H9 (cell line): ENCODE data around the gene HUNK. TPM values are rescaled to one million over a fixed set of nuclear protein-coding genes. Genes with fewer than 3 reads are reported as not detected.

ENCODE experiments used
- DNase-seq: peaks from one replicate; pipeline ENCODE4 v3.0.0-alpha.2; 2017
- H2AFZ ChIP-seq: one replicate; pipeline ENCODE4 v1.6.1; 2013; ENCODE audit warnings: mild to moderate bottlenecking, low read length, control low read depth, moderate library complexity
- H2AK5ac ChIP-seq: 2 replicates; pipeline ENCODE4 v1.6.1; 2013; ENCODE audit warnings: low read length, control low read depth, mixed read lengths; ENCODE audit not compliant: insufficient read length
- H2BK120ac ChIP-seq: one replicate; pipeline ENCODE4 v1.6.1; 2013; ENCODE audit warnings: low read depth, mild to moderate bottlenecking, low read length, control low read depth, inconsistent platforms; ENCODE audit not compliant: poor library complexity, severe bottlenecking
- H2BK12ac ChIP-seq: 2 replicates; pipeline ENCODE4 v1.6.1; 2013; ENCODE audit warnings: low read length, control low read depth, mixed read lengths, low read depth; ENCODE audit not compliant: insufficient read length
- H2BK15ac ChIP-seq: 2 replicates; pipeline ENCODE4 v1.6.1; 2013; ENCODE audit warnings: low read depth, low read length, control low read depth
- H2BK20ac ChIP-seq: one replicate; pipeline ENCODE4 v1.6.1; 2013; ENCODE audit warnings: low read depth, mild to moderate bottlenecking, low read length, control low read depth, inconsistent platforms; ENCODE audit not compliant: poor library complexity, severe bottlenecking
- H2BK5ac ChIP-seq: 2 replicates; pipeline ENCODE4 v1.6.1; 2013; ENCODE audit warnings: low read length, control low read depth, mixed read lengths; ENCODE audit not compliant: insufficient read length
- H3K14ac ChIP-seq: 2 replicates; pipeline ENCODE4 v1.6.1; 2013; ENCODE audit warnings: low read length, control low read depth; ENCODE audit not compliant: insufficient read depth
- H3K18ac ChIP-seq: 2 replicates; pipeline ENCODE4 v1.6.1; 2013; ENCODE audit warnings: low read depth, mild to moderate bottlenecking, mixed read lengths, low read length, control low read depth; ENCODE audit not compliant: insufficient read length
- H3K23ac ChIP-seq: 2 replicates; pipeline ENCODE4 v1.6.1; 2013; ENCODE audit warnings: low read length, control low read depth, mixed read lengths, low read depth; ENCODE audit not compliant: insufficient read length
- H3K23me2 ChIP-seq: 2 replicates; pipeline ENCODE4 v1.6.1; 2013; ENCODE audit warnings: low read depth, mild to moderate bottlenecking, mixed read lengths, low read length, control low read depth; ENCODE audit not compliant: insufficient read length, poor library complexity, severe bottlenecking
- H3K27ac ChIP-seq: 2 replicates; pipeline ENCODE4 v1.5.1; 2013; ENCODE audit warnings: low read length, control low read depth, mixed read lengths, low read depth; ENCODE audit not compliant: insufficient read length
- H3K27me3 ChIP-seq: 2 replicates; pipeline ENCODE4 v1.6.1; 2013; ENCODE audit warnings: low read length, control low read depth, inconsistent platforms; ENCODE audit not compliant: insufficient read depth
- H3K4ac ChIP-seq: 2 replicates; pipeline ENCODE4 v1.6.1; 2013; ENCODE audit warnings: low read depth, mild to moderate bottlenecking, control low read depth, inconsistent platforms, low read length, moderate library complexity
- H3K4me1 ChIP-seq: 2 replicates; pipeline ENCODE4 v1.6.1; 2013; ENCODE audit warnings: low read length, control low read depth, inconsistent platforms; ENCODE audit not compliant: insufficient read depth
- H3K4me2 ChIP-seq: 2 replicates; pipeline ENCODE4 v1.6.1; 2013; ENCODE audit warnings: low read length, control low read depth, mixed read lengths; ENCODE audit not compliant: insufficient read length, insufficient read depth
- H3K56ac ChIP-seq: 2 replicates; pipeline ENCODE4 v1.6.1; 2013; ENCODE audit warnings: low read depth, mild to moderate bottlenecking, mixed read lengths, low read length, control low read depth; ENCODE audit not compliant: insufficient read length
- H3K79me1 ChIP-seq: 2 replicates; pipeline ENCODE4 v1.6.1; 2013; ENCODE audit warnings: low read depth, mild to moderate bottlenecking, moderate library complexity, low read length, control low read depth, inconsistent platforms; ENCODE audit not compliant: insufficient read depth, poor library complexity, severe bottlenecking
- H3K79me2 ChIP-seq: 2 replicates; pipeline ENCODE4 v1.6.1; 2013; ENCODE audit warnings: low read length, control low read depth, inconsistent platforms; ENCODE audit not compliant: insufficient read depth
- H3K9ac ChIP-seq: 2 replicates; pipeline ENCODE4 v1.6.1; 2013; ENCODE audit warnings: low read length, control low read depth, mixed read lengths; ENCODE audit not compliant: insufficient read length; ENCODE audit errors: extremely low read depth
- H3K9me3 ChIP-seq: one replicate; pipeline ENCODE4 v1.6.1; 2013; ENCODE audit warnings: low read depth, low read length, inconsistent platforms; ENCODE audit not compliant: control insufficient read depth
- H3T11ph ChIP-seq: one replicate; pipeline ENCODE4 v1.6.1; 2013; ENCODE audit warnings: mild to moderate bottlenecking, low read length, control low read depth, inconsistent platforms
- H4K20me1 ChIP-seq: one replicate; pipeline ENCODE4 v1.6.1; 2013; ENCODE audit not compliant: control insufficient read depth, insufficient read length, insufficient read depth
- H4K5ac ChIP-seq: 2 replicates; pipeline ENCODE4 v1.6.1; 2013; ENCODE audit warnings: low read depth, mild to moderate bottlenecking, mixed read lengths, low read length, control low read depth; ENCODE audit not compliant: insufficient read length
- H4K8ac ChIP-seq: replicated peaks from 2 replicates; pipeline ENCODE4 v1.6.1; 2013; ENCODE audit warnings: low read length, control low read depth, mixed read lengths, low read depth; ENCODE audit not compliant: insufficient read length
- H4K91ac ChIP-seq: 2 replicates; pipeline ENCODE4 v1.6.1; 2013; ENCODE audit warnings: low read depth, mild to moderate bottlenecking, moderate library complexity, mixed read lengths, low read length, control low read depth; ENCODE audit not compliant: insufficient read length
- H3K27ac Mint-ChIP-seq, 3 experiments: 2 replicates in 2 of 3; 3 replicates in 1 of 3; pipeline ENCODE4 v1.8.0; 2020 to 2021; ENCODE audit warnings: mixed read lengths in 3 of 3, mild to moderate bottlenecking in 1 of 3, moderate library complexity in 1 of 3
- H3K27me3 Mint-ChIP-seq: 2 replicates; pipeline ENCODE4 v1.8.0; 2021; ENCODE audit warnings: low read depth, mild to moderate bottlenecking, moderate library complexity, mixed read lengths
- H3K36me3 Mint-ChIP-seq, 3 experiments: 2 replicates in 2 of 3; 3 replicates in 1 of 3; pipeline ENCODE4 v1.8.0; 2020 to 2021; ENCODE audit warnings: low read depth in 3 of 3, mixed read lengths in 3 of 3; ENCODE audit not compliant: insufficient read depth in 1 of 3
- H3K4me1 Mint-ChIP-seq, 2 experiments: 2 replicates each; pipeline ENCODE4 v1.8.0; 2020; ENCODE audit warnings: mixed read lengths in 2 of 2
- H3K4me3 Mint-ChIP-seq, 2 experiments: 2 replicates in 1 of 2; 3 replicates in 1 of 2; pipeline ENCODE4 v1.8.0; 2020 to 2021; ENCODE audit warnings: mild to moderate bottlenecking in 2 of 2, mixed read lengths in 2 of 2, moderate library complexity in 1 of 2
- H3K9me3 Mint-ChIP-seq, 2 experiments: 2 replicates in 1 of 2; 3 replicates in 1 of 2; pipeline ENCODE4 v1.8.0; 2020; ENCODE audit warnings: mild to moderate bottlenecking in 2 of 2, mixed read lengths in 2 of 2, moderate library complexity in 1 of 2
- WGBS: extraction: QIAGEN DNeasy Blood & Tissue Kit; methylation state at CpG from one replicate; pipeline ENCODE4 v1.1.7; 2013; ENCODE audit warnings: missing lambda C conversion rate, low lambda C conversion rate, mixed read lengths; ENCODE audit not compliant: insufficient read length; ENCODE audit errors: extremely low coverage; 5-methylcytosine and 5-hydroxymethylcytosine counted together
- total RNA-seq: library from RNA; stranded (reverse); gene quantifications from 2 replicates; pipeline ENCODE4 v1.2.1, GENCODE V29; 2021
- TF ChIP-seq, protein P1 (sequence below): fragments of 200-600 bp; sonication (generic); conservative IDR thresholded peaks from 3 replicates; pipeline ENCODE4 v1.8.0; 2021; ENCODE audit warnings: antibody characterized with exemption, mild to moderate bottlenecking

HUNK gene
- total RNA-seq, 1 experiment from 2014 or later = 5.8 TPM

DNA sequence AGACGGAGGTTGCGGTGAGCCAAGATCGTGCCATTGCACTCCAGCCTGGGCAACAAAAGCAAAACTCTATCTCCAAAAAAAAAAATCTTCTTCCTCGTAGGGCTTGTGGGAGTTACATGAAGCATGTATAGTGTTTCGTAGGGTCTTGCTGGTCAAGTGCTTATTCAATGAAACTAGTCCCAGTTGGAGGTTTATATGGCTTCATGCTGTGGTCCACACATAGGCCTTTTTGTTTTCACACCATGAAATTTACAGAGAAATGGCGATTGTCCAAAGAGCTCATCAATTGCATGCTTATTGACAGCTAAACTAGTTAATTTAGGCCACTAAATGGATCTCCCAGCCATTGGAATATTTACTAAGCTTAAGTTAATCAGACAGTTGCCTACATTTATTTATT lies 29.6 kb downstream of the HUNK start:
- H3K9ac ChIP-seq = no peak overlapping the region
- H4K91ac ChIP-seq = no peak overlapping the region
- no peak overlapping the region for H3K14ac ChIP-seq
- H4K20me1 ChIP-seq = no peaks in the 10 kb centered on the region
- H4K8ac ChIP-seq = no peak overlapping the region
- no peak overlapping the region for H2BK5ac ChIP-seq
- no peaks in the 10 kb centered on the region for H3K79me1 ChIP-seq
- H3K4ac ChIP-seq = no peak overlapping the region
- H2BK12ac ChIP-seq = no peak overlapping the region
- Mint-ChIP-seq H3K4me3 (no peak overlapping the region), H3K36me3 (peaks cover 0 to 5% (median 5%) of the 10 kb centered on the region in 3 experiments; a peak in 4 of 7 replicates), H3K9me3 (no peaks in the 10 kb centered on the region), H3K27me3 (peaks cover 2% of the 10 kb centered on the region; the same call in 1 of the 2 replicates), H3K4me1 (peaks cover 10 to 18% of the 10 kb centered on the region in 2 experiments; a peak in 3 of 4 replicates), H3K27ac (no peak overlapping the region)
- H3K56ac ChIP-seq = no peak overlapping the region
- H3K79me2 ChIP-seq = no peaks in the 10 kb centered on the region
- H3T11ph ChIP-seq = no peak overlapping the region
- no peaks in the 10 kb centered on the region for H3K9me3 ChIP-seq
- no peak overlapping the region for H3K27ac ChIP-seq
- TF ChIP-seq, protein P1, sequence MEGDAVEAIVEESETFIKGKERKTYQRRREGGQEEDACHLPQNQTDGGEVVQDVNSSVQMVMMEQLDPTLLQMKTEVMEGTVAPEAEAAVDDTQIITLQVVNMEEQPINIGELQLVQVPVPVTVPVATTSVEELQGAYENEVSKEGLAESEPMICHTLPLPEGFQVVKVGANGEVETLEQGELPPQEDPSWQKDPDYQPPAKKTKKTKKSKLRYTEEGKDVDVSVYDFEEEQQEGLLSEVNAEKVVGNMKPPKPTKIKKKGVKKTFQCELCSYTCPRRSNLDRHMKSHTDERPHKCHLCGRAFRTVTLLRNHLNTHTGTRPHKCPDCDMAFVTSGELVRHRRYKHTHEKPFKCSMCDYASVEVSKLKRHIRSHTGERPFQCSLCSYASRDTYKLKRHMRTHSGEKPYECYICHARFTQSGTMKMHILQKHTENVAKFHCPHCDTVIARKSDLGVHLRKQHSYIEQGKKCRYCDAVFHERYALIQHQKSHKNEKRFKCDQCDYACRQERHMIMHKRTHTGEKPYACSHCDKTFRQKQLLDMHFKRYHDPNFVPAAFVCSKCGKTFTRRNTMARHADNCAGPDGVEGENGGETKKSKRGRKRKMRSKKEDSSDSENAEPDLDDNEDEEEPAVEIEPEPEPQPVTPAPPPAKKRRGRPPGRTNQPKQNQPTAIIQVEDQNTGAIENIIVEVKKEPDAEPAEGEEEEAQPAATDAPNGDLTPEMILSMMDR = no peak
- no peak overlapping the region for H3K4me2 ChIP-seq
- H3K4me1 ChIP-seq = no peaks in the 10 kb centered on the region
- H4K5ac ChIP-seq = no peak overlapping the region
- H2BK15ac ChIP-seq = no peak overlapping the region
- H3K18ac ChIP-seq = no peak overlapping the region
- H2AFZ ChIP-seq = no peak overlapping the region
- H2BK20ac ChIP-seq = no peak overlapping the region
- no peaks in the 10 kb centered on the region for H3K27me3 ChIP-seq
- DNase-seq = no peak
- H2AK5ac ChIP-seq = no peak overlapping the region
- H2BK120ac ChIP-seq = no peak overlapping the region
- no peaks in the 10 kb centered on the region for H3K23me2 ChIP-seq
- H3K23ac ChIP-seq = no peak overlapping the region
- WGBS = no CpG with 5 or more reads among the region's 6 CpGs
